ENCODE results near the gene PRPF6.

DNA sequence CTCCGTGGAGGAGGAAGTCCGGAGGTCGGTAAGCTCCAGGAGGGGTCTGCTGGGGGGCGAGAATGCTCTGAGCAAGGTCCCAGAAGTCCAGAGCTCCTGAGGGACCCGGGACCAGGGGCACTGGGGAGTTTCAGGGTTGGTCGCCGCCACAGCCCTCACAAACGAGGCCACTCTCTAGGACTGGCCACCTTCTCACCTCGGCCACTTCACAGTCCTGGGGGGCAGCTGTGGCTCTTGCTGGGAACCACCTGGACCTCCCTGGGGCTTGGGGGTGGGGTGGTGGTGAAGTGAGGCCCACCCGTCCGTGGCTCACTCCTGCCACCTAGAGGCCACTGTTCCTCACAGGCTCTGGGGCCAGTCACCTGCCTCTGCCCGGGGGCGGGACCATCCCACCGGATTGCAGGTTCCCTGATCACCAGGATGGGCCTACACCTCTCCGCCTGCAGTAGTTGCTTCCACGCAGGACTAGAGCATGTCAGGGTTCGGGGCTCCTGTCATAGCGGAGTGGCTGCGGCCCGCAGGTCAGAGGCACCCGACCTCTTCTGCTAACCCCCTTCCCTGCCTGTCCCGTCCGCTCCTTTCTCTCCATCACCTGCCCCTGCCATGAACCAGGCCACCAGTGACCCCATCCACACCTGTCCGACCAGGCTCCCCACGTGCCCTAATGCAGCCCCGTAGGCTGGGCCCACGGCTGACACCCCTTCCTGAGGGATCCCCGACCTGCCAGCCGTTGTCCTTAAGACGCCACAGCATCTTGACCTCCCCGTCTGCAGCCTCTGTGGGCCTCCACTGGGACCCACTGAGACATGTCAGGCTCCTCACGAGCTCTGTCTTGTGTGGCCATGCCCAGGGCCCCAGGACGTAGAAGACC lies 76.9 kb downstream of the PRPF6 start:
- TF ChIP-seq, protein P1, sequence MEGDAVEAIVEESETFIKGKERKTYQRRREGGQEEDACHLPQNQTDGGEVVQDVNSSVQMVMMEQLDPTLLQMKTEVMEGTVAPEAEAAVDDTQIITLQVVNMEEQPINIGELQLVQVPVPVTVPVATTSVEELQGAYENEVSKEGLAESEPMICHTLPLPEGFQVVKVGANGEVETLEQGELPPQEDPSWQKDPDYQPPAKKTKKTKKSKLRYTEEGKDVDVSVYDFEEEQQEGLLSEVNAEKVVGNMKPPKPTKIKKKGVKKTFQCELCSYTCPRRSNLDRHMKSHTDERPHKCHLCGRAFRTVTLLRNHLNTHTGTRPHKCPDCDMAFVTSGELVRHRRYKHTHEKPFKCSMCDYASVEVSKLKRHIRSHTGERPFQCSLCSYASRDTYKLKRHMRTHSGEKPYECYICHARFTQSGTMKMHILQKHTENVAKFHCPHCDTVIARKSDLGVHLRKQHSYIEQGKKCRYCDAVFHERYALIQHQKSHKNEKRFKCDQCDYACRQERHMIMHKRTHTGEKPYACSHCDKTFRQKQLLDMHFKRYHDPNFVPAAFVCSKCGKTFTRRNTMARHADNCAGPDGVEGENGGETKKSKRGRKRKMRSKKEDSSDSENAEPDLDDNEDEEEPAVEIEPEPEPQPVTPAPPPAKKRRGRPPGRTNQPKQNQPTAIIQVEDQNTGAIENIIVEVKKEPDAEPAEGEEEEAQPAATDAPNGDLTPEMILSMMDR (IDR thresholded peaks at IDR 0.05), result peak; percentile 61 to 85 (median 66)
- TF ChIP-seq POLR2A (IDR thresholded peaks at IDR 0.05), result no peak
